GM19025 (cell line): ENCODE measurements around the gene MBD6.

Experiments used
- ATAC-seq: cut with Tn5 transposase; IDR thresholded peaks from one replicate; pipeline ENCODE4 v1.9.1; 2021; ENCODE audit warnings: mild to moderate bottlenecking, low read depth, moderate library complexity; ENCODE audit not compliant: unreplicated experiment

MBD6 gene

GRCh38 chr12:57571926-57572762, 49.5 kb downstream of the MBD6 start:
- ATAC-seq: no peak

- no peak for ATAC-seq
These were observed 52.2 kb downstream of the MBD6 start for GRCh38 chr12:57574795-57575194.

GRCh38 chr12:57575771-57576612, 53.4 kb downstream of the MBD6 start:
- ATAC-seq: no peak

GRCh38 chr12:57576613-57577160, 54.1 kb downstream of the MBD6 start:
- ATAC-seq: no peak

GRCh38 chr12:57577981-57578758, 55.5 kb downstream of the MBD6 start:
- ATAC-seq: no peak

- ATAC-seq: no peak
These were observed 56.4 kb downstream of the MBD6 start for GRCh38 chr12:57579011-57579410.
